ENCODE measurements around the gene PCNX2.

- TF ChIP-seq CTCF (IDR thresholded peaks at IDR 0.05) = no peak
- TF ChIP-seq POLR2A (IDR thresholded peaks at IDR 0.05) = no peak
Measured at GRCh38 chr1:233006541-233006973, 289.0 kb downstream of the PCNX2 start.

Data from esophagus squamous epithelium (tissue), 4 donors.